Astrocyte (in vitro differentiated cells and primary cell): ENCODE results near the gene LBHD1.

Experiments
- CTCF ChIP-seq: IDR thresholded peaks from 2 replicates; pipeline ENCODE4 v1.5.1; 2011; ENCODE audit warnings: low read depth, mild to moderate bottlenecking, inconsistent platforms, low read length, moderate library complexity; ENCODE audit not compliant: insufficient read depth
- EZH2 ChIP-seq: IDR thresholded peaks from 2 replicates; pipeline ENCODE4 v1.6.1; 2012; ENCODE audit warnings: mild to moderate bottlenecking, low read length, inconsistent platforms; ENCODE audit not compliant: insufficient read depth

GRCh38 chr11:62716816-62717215, 44.7 kb upstream of the LBHD1 start:
- no peak for TF ChIP-seq CTCF
- no peak for TF ChIP-seq EZH2
